Neural cell (in vitro differentiated cells): Measurements from ENCODE around the gene PCDH15.
A peak's percentile ranks its signal among the peaks of the same experiment; 100 is the strongest.

Experiments
- CTCF ChIP-seq: fragments of 450-650 bp; IDR thresholded peaks from 2 replicates; pipeline ENCODE4 v1.5.1; 2014; ENCODE audit warnings: antibody characterized with exemption, mild to moderate bottlenecking, moderate library complexity; ENCODE audit not compliant: poor library complexity, severe bottlenecking
- EZH2 ChIP-seq: fragments of 200-600, 300-800 bp; shearing (Covaris generic), sonication (generic); IDR thresholded peaks from 2 replicates; pipeline ENCODE4 v1.6.1; 2014; ENCODE audit warnings: antibody characterized with exemption, low read length, borderline replicate concordance, mild to moderate bottlenecking; ENCODE audit not compliant: insufficient read depth, poor library complexity, severe bottlenecking
- SMC3 ChIP-seq: fragments of 450-650 bp; conservative IDR thresholded peaks from 2 replicates; pipeline ENCODE4 v1.6.1; 2014; ENCODE audit warnings: antibody characterized with exemption, mild to moderate bottlenecking, moderate library complexity; ENCODE audit not compliant: poor library complexity
- TAF1 ChIP-seq: IDR thresholded peaks from 2 replicates; pipeline ENCODE4 v1.6.1; 2012; ENCODE audit warnings: low read depth

GRCh38 chr10:54800741-54801421 lies at the start of gene PCDH15:
- TF ChIP-seq SMC3 (peak; percentile 77), TAF1 (no peak), EZH2 (no peak), CTCF (peak; percentile 83)
